Activated T-helper 1 cell treated with anti-CD3 and anti-CD28 coated beads, Interleukin-2, amount 50 U/mL, for 16 hours (primary cell): Measurements from ENCODE around the gene CEP170B.
"Not testable (repeated sequence)": the region's sequence is repeated elsewhere in the genome, so short reads cannot be mapped to it uniquely, and the experiment has no call there.

Source experiments
- DNase-seq, 2 donors: peaks; one replicate each; pipeline ENCODE4 v3.0.0-alpha.2; 2020; ENCODE audit warnings: low read depth in 1 of 2, low spot score in 1 of 2

Gene CEP170B

DNA sequence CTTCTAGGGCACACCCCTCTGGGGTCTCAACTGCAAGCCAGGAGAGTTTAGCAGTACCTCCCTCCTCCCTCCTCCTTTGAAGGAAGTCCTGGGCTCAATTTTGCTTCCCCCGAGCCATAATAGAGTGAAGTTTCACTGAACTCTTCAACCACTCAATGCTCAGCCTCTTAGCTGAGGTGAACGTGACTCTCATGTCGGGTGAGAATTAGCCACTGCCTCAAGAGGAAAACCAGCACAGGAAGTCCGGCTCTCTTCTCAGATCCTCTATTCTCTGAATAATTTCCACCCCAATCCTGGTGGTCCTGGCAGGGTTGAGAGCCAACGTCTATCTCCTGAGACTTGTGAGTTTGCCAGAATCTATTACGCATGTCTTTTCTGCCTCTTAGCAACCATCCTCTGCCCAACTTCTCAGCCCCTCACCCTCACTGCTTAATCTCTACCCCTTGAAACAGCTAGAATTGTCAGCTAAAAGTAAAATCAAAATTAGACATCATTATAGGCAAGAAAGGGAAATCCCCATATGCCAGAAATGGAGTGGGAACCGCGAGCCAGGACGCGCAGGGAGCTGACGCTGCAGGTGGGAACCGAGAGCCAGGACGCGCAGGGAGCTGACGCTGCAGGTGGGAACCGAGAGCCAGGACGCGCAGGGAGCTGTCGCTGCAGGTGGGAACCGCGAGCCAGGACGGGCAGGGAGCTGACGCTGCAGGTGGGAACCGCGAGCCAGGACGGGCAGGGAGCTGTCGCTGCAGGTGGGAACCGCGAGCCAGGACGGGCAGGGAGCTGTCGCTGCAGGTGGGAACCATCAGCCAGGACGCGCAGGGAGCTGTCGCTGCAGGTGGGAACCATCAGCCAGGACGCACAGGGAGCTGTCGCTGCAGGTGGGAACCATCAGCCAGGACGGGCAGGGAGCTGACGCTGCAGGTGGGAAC is 39.8 kb downstream of the CEP170B start:
- not testable (repeated sequence) for DNase-seq

DNA sequence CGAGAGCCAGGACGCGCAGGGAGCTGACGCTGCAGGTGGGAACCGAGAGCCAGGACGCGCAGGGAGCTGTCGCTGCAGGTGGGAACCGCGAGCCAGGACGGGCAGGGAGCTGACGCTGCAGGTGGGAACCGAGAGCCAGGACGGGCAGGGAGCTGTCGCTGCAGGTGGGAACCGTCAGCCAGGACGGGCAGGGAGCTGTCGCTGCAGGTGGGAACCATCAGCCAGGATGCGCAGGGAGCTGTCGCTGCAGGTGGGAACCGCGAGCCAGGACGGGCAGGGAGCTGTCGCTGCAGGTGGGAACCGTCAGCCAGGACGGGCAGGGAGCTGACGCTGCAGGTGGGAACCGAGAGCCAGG is 40.5 kb downstream of the CEP170B start:
- not testable (repeated sequence) for DNase-seq

DNA sequence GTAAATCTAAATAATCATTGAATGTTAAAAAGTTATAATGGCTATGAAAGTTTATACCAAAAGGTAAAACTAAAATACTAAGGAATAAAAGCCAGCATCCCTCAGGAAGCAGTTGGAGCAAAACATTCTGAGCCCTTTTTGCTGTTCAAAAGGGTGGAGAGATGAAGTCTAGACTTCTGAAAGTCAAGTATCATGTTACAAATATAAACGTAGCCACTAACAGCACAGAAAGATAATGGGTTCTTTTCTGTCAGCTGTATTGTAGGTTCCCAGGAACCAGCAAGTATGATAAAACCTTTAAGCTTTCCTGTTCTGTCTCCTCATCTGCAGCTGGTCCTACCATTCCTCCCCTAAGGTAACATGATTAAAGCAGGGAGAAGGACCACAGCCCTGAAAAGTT is 43.2 kb downstream of the CEP170B start:
- no peak for DNase-seq

DNA sequence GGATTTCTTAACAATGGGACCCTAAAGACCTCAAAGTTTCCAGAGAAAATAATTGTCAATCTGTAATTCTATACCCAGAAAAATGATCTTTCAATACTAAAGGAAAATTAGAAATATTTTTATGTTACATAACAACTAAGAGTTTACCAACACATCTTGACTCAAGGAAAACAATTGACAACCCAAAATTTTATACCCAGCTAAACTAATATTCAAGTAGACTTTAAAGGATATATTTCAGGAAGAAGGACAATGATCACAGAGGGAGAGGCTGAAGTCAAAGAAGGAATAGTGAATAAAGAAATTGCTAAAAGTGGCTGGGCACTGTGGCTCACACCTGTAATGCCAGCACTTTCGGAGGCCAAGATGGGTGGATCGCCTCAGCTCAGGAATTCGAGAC is 47.0 kb downstream of the CEP170B start:
- DNase-seq = no peak

DNA sequence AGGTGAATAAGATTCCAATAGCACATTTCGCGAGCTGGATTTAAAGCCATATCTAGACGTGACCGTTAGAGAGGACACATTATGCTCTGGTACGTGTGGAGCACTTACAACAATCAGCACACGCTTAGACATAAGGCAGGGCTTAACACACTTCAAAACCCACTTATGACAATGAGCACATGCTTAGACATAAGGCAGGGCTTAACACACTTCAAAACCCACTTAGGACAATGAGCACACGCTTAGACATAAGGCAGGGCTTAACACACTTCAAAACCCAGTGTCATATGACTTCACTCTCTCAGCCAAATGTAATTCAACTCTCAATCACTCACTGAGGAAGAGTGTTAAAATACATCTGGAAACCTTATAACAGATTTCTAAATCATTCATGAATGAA is 48.4 kb downstream of the CEP170B start:
- DNase-seq = no peak

DNA sequence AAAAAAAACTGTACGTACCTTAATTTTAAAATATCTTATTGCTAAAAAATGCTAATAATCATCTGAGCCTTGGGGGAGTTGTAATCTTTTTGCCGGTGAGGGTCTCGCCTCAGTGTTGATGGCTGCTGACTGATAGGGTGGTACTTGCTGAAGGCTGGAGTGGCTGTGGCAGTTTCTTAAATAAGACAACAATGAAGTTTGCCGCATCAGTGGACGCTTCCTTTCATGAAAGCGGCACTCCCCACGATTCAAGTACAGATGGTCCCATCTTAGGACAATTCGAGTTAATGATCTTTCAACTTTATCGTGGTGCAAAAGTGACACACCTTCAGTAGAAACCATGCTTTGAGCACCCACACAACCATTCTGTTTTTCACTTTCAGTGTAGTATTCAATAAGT is 52.0 kb downstream of the CEP170B start:
- no peak for DNase-seq

DNA sequence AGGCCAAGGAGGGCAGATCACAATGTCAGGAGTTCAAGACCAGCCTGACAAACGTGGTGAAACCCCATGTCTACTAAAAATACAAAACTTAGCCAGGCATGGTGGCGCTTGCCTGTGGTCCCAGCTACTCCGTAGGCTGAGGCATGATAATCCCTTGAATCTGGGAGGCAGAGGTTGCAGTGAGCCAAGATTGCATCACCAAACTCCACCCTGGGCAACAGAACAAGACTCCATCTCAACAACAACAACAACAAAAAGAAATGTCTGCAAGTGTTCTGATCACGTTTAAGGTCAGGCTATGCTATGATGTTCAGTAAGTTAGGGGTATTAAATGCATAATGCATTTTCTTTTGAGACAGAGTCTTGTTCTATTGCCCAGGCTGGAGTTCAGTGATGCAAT is 52.9 kb downstream of the CEP170B start:
- DNase-seq = no peak

DNA sequence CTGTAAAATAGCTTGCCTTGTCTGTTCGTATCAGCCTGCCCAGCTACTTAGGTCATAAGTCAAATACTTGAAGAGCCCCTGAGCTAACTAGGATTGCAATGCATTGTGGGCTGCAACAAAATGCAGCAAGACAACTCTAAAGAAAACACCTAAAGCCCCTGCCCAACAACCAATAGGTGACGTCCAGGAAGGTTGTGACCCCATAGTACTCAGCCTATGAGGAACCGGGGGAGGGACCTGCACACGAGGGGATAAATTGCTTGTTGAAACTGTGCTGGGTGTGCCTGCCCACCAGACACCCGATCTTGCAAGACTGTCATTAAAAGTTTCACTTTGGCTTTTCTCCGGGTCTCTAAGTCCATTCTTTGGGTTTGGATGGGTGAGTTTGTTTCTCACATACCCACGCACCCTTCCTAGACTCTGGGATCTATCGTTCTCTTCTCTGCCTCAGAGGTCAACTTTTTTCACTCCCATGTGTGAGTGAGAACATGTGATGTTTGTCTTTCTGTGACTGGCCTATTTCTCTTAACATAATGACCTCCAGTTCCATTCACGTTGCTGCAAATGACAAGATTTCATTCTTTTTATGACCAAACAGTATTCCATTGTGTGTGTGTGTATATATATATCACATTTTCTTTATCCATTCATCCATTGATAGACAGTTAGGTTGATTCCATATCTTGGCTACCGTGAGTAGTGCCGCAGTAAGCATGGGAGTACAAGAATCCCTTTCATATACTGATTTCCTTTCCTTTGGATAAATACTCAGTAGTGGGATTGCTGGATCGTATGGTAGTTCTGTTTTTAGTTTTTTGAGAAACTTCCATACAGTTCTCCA is 54.3 kb downstream of the CEP170B start:
- not testable (repeated sequence) for DNase-seq

DNA sequence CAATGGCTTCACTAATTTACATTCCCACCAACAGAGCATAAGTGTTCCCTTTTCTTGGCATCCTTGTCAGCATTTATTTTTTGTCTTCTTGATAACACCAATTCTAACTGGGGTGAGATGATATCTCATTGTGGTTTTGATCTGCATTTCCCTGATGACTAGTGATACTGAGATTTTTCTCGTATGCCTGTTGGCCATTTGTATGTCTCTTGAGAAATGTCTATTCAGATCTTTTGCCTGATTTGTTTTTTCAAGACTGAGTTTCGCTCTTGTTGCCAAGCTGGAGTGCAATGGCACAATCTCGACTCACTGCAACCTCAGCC is 54.9 kb downstream of the CEP170B start:
- no peak for DNase-seq

DNA sequence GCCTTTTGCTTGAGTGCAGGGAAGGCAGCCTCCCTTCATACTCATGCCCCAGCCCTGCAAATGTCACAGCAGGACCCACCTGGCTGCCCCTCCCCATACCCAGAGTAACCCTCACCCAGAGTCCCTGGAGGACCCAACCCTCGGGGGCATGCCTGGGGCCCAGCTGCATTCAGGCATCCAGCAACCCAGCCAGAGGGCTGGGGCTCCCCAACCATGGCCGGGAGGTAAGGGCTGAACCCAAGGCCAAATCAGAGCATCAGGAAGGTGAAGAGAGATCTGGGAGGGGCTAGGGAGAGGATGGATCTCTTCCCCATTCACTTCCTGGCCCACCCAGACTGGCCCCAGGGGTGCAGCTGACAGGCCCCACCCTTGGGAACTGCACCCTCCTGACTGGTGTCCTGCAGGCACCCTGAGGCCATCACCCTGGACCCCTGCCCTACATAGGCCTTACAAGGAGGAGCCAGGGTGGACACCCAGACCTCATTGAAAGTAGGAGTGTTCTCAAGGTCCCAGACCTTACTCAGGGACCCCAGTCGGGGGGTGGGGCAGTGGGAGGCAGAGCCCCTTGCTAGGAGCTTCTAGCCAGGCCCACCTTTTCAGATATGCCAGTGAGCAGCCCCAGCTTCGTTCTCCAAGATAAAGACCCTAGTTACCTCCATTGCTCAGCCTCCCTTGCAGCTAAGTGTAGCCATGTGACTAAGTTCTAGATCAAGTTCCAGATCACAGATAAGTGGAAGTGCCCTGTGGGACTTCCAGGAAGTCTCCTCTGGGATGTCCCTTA is 58.8 kb downstream of the CEP170B start:
- DNase-seq = no peak

DNA sequence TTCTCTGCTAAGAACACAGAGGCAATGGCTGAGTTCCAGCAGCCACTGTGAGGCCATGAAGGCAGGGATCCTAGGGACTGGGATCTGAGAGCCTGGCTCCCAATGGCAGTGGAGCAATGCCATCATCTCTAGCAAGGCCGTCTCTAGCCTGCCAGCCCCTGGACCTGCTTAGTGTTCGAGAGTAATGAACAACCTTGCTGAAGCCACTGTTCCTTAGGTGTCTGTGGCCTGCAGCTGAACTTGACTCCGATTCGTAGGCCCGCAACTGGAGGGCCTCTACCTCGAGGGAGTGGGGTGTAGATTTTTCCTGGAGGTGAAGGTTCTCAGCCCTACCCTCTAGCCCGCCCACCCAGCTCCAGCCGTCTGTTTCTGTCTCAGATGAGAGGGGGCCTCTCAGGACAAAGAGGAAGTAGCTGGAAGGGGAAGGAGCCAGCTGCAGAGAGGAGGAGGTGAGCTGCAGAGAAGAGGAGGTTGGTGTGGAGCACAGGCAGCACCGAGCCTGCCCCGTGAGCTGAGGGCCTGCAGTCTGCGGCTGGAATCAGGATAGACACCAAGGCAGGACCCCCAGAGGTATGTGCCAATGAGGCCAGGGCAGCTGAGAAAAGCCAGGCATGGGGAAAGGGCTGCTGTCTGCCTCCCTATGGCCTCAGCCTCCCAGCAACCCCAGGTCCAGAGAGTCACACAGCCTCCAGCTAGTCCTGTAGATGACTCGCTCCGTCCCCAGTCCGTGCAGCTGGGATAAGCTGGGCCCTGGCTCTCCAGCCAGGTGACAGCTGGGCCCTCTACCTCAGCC is 59.5 kb downstream of the CEP170B start, which contains the start of gene PLD4:
Gene PLD4, plus strand, starts transcription at position 459 of the 793 bp plus-strand sequence. CDS start 2,262 bp downstream, outside the sequence.
- DNase-seq = no peak

DNA sequence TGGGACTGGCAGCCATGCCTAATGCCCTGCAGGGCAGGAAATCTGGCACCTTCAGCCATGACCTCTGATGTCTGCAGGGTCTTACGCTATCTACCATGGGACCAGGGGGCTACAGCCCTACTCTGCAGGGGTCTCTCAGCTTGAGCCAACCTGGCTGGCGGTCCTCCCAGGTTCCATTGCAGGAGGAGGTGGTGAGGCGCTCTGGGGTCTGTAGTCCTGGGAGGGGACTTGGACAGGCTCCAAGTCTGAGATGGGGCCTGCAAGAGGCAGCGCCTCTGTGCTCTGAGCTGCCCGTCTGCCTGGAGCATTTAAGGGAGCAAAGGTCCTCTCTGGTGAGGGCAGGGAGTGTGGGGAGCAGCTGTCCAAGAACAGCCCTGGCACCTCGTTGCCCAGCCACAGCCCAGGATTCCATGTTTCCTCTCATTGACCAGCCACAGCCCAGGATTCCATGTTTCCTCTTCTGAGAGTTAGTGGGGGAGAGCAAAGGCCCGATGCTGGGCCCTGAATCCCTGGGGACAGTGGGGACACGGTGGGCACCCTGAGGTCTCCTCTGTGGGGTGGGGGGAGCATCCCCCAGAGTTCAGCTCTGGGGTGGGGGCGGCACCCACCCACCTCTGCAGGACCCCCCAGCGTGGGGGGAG is 60.3 kb downstream of the CEP170B start:
- DNase-seq = no peak

DNA sequence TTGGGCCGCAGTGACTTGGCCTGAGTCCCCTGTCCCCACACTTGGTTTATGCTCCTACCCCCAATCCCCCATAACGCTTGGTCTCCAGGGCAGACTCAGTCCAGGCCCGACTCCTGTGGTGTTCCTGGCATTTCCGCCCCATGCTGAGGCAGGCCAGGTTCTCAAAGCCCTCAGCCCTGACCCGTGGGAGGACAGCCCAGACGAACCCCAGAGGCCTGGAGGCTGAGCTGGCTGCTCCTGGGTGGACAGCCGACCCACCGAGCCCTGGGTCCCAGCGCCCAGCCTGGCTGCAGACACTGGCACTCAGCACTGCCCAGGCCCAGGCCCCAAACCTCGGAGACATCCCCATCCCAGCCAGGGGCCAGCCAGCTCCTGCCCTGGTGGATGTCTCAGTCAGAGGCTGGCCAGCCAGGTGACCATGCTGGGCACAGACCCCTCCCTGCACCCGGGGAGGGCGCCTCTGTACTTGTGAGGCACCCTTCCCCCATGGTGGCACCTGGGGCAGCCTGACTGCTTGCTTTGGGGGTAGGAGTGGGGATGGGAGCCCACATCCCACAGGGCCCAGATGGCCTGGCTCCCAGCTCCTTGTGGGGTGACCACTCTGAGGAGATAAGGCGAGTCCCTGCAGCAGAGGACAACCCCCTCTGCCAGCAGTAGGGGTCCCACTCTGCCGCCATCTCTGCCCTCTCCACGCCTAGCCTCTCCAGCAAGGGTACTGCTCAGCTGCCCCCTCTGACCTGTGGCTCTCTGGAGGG is 61.0 kb downstream of the CEP170B start:
- DNase-seq = no peak

DNA sequence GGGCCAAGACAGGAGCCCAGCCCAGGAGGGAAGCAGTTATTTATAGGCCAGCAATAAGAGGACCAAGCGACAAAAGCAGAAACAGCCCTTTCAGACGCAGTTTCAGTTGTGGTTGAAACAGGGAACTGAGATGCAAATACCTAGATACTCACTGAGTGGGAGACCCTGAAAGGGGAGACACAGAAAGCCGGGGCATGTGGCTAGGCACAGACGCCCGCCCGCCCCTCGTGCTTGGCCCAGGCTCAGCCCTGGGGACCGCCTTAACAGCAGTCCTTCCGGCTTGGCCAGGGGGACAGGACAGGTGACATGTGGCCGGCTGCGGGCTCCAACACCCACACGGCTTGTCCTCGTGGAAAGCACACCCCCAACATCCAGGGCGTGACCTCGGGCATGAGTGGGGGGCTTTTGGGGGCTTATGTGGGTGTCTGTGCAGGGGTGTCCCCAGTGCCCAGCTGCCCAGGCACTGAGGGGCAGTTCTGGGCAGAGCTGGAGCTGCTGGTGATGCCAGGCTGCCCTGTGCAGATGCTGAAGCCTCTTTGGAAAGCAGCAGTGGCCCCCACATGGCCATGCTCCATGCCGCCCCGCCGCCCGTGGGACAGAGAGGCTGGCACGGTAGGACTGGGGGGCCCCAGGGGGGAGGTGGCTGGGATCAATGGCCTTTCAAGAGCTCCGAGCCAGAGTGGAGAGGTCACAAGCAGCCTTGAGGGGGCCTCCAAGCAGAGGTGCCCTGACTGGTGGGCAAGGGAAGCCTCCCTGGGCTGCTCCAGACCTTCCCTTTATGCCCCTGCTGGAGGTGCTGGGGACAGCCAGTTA is 61.8 kb downstream of the CEP170B start:
- DNase-seq = no peak

DNA sequence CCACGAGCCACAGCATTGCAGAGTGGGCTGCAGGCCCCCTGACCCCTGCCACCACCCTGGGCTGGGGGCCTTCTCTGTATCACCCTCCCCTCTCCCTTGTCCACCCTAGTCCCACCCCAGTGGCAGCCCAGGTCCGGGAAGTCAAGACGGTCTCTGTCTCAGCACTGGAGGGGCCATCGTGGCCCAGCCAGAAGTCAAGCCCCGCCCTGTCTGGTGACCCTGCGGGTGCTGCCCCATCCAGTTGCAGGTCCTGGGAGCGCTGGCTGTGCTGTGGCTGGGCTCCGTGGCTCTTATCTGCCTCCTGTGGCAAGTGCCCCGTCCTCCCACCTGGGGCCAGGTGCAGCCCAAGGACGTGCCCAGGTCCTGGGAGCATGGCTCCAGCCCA is 62.4 kb downstream of the CEP170B start:
- no peak for DNase-seq

DNA sequence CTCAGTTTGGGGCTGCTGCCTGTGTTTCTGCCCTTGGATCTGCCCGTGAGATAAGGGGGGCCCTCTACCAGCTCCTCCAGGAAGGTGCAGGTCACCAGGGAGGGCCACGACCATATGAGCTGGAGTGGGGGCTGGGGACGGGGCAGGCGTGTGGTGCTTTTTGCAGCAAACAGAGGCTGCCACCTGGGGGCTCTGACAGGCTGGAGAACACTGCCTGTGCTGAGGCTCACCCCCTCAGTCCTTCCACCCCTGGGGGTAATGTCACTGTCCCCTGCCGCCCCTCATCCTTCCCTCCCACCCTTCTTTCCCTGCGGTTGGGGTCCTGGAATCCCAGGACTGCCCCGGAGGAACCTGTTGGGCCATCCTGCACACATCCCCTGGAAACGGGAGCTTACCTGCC is 62.8 kb downstream of the CEP170B start:
- no peak for DNase-seq

DNA sequence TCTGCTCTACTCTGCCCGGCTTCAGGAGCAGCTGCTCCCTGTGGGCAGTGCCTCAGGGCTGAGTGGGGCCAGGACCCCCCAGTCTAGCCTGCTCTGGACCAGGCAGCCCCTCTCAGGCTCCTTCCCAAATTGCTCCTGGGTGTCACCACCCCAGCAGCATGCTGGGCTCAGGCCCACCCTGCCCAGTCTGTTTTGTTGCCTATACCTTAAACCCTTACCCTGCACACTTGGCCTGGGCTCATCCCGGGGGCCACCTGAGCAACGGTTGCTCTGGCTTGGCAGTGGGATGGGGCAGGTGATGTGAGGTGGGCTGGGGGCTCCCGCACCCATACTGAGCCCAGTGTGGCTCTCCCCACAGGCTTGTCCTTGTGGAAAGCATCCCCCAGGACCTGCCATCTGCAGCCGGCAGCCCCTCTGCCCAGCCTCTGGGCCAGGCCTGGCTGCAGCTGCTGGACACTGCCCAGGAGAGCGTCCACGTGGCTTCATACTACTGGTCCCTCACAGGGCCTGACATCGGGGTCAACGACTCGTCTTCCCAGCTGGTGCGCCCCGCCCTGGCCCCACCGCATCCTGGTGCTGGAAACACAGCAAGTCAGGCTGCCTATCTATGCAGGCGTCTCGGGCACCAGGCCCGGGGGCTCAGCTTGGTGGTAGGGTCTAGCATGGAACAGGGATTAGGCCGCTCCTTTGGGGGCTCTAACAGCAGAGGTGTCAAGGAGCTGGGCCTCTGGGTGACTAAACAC is 63.5 kb downstream of the CEP170B start:
- DNase-seq = no peak
